HUES48 (cell line): ENCODE data around the gene RPS6KA6.

ENCODE experiments used
- H3K27ac ChIP-seq: one replicate; pipeline ENCODE4 v1.7.0; 2013; ENCODE audit warnings: low read depth, low read length, inconsistent platforms
- H3K27me3 ChIP-seq: 2 replicates; pipeline ENCODE4 v1.6.1; 2013; ENCODE audit warnings: mild to moderate bottlenecking, low read length; ENCODE audit not compliant: control insufficient read depth, insufficient read depth
- H3K36me3 ChIP-seq: 2 replicates; pipeline ENCODE4 v1.6.1; 2013; ENCODE audit warnings: low read length; ENCODE audit not compliant: control insufficient read depth, insufficient read depth
- H3K4me1 ChIP-seq: 2 replicates; pipeline ENCODE4 v1.6.1; 2013; ENCODE audit warnings: mild to moderate bottlenecking, low read length; ENCODE audit not compliant: control insufficient read depth, insufficient read depth
- H3K4me3 ChIP-seq: 2 replicates; pipeline ENCODE4 v1.5.1; 2013; ENCODE audit warnings: mild to moderate bottlenecking, low read depth, low read length
- H3K9ac ChIP-seq: 2 replicates; pipeline ENCODE4 v1.6.1; 2013; ENCODE audit warnings: mild to moderate bottlenecking, low read depth, low read length, moderate library complexity
- H3K9me3 ChIP-seq: 2 replicates; pipeline ENCODE4 v1.6.1; 2013; ENCODE audit warnings: low read length; ENCODE audit not compliant: control insufficient read depth, insufficient read depth

RPS6KA6 gene

GRCh38 chrX:84165711-84166110 is 22.3 kb downstream of the RPS6KA6 start:
- Histone ChIP-seq H3K27me3 (no peaks in the 10 kb centered on the region), H3K27ac (no peak overlapping the region), H3K9me3 (peaks cover 6% of the 10 kb centered on the region; the same call in 1 of the 2 replicates), H3K4me1 (peaks cover 12% of the 10 kb centered on the region), H3K36me3 (no peaks in the 10 kb centered on the region), H3K9ac (no peak overlapping the region), H3K4me3 (no peak overlapping the region)

DNA sequence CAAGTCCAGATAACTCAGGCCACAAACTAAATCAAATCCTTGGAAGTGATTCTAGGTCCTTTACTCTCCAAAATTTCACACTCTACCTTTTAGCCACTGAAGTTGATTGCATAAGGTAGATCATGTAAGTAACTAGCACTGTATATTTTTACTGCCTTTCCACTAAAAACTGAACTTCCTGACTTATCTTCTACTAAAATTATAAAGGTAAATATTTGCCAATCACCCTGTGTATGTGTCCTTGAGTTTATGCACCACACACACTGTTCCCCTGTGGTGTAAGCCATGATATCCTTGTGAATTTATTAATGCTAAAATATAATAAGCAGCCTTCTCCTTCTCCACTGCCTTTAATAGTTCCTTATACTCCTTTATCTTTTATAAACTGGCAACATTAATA is 25.6 kb downstream of the RPS6KA6 start:
- Histone ChIP-seq H3K36me3 (no peaks in the 10 kb centered on the region), H3K27me3 (no peaks in the 10 kb centered on the region), H3K9ac (no peak overlapping the region), H3K4me3 (no peak overlapping the region), H3K27ac (no peak overlapping the region), H3K4me1 (peaks cover 13% of the 10 kb centered on the region), H3K9me3 (peaks cover 9% of the 10 kb centered on the region; the same call in 1 of the 2 replicates)

DNA sequence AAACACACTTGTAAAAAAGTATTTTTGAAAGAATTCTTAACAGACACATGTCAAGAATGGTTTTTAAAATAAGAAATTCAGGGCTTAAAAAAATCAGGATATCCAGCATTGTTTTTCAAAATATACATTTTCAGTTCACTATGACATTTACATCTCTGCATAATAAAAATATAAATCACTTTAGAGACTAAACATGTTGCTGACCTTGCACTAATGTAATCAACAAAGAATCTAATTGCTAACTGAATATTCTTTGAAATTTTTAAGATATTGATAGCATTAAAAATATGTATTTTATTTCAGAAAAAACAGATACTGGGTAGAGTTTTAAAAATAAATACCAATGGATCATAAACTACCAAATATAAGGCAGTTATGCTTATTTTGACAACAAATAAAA is 26.4 kb downstream of the RPS6KA6 start:
- Histone ChIP-seq H3K4me1 (peaks cover 13% of the 10 kb centered on the region), H3K36me3 (no peaks in the 10 kb centered on the region), H3K27me3 (no peaks in the 10 kb centered on the region), H3K4me3 (no peak overlapping the region), H3K9me3 (peaks cover 9% of the 10 kb centered on the region; the same call in 1 of the 2 replicates), H3K9ac (no peak overlapping the region), H3K27ac (no peak overlapping the region)

DNA sequence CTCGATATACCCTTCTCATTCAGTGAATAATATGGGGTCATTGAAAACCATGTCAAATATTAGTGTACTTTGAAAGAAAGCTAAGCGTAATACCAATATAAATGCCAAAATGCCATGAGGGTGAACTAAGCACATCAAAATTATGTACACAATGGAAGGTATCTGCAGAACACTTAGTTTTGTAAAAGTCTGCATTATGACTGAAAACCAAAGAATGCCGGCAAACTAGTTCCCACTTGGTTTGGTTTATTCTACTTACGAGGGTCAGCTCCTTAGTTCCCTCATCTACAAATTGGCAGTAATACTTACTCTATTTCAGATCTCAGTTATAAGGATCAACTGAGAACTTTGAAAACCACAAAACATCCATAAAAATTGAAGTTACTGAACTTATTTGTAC is 27.3 kb downstream of the RPS6KA6 start:
- Histone ChIP-seq H3K4me1 (peaks cover 13% of the 10 kb centered on the region), H3K27me3 (no peaks in the 10 kb centered on the region), H3K9me3 (peaks cover 9% of the 10 kb centered on the region; the same call in 1 of the 2 replicates), H3K9ac (no peak overlapping the region), H3K4me3 (no peak overlapping the region), H3K27ac (no peak overlapping the region), H3K36me3 (no peaks in the 10 kb centered on the region)

DNA sequence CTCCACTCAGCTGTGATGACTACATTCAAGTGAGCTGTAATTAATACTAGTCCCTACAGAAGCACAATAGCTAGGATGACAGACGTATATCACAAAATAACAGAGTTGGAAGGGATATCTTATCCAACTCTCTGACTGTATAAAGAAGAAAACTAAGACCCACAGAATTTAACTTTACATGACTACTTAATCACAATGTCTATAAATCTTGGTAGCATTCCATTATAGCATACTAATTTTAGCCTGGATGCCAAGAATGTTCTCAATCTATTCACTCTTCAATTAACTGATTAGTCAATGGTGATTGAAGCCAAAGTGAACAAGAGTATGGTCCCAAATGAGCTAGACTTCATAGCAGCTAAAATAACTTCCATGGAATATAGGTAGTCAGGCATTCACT is 31.2 kb downstream of the RPS6KA6 start:
- Histone ChIP-seq H3K27me3 (no peaks in the 10 kb centered on the region), H3K9me3 (0 out of 2 replicates have a peak, but pooled peaks cover 2% of the 10 kb centered on the region), H3K36me3 (no peaks in the 10 kb centered on the region), H3K4me3 (no peak overlapping the region), H3K9ac (no peak overlapping the region), H3K27ac (no peak overlapping the region), H3K4me1 (peaks cover 9% of the 10 kb centered on the region)

DNA sequence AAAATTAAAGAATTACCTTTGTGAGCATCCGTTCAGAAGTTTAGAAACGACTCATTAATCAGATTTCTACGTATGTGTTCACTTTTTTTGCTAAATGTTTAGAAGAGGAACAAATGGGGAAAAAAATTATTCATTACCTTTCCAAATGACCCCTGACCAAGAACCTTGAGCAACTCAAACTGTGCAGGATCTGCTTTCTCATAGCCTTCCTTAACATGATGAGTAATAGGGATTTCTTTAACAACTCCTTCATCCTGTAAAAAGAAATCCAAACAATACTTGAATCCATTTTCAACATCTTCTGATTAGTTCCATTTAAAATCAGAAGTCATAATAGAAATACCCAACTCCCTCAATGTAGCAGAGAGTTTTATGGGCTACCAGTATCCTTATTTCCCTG is 32.1 kb downstream of the RPS6KA6 start:
- Histone ChIP-seq H3K4me1 (peaks cover 3% of the 10 kb centered on the region), H3K4me3 (no peak overlapping the region), H3K36me3 (no peaks in the 10 kb centered on the region), H3K27ac (no peak overlapping the region), H3K9me3 (0 out of 2 replicates have a peak, but pooled peaks cover 2% of the 10 kb centered on the region), H3K27me3 (no peaks in the 10 kb centered on the region), H3K9ac (no peak overlapping the region)

DNA sequence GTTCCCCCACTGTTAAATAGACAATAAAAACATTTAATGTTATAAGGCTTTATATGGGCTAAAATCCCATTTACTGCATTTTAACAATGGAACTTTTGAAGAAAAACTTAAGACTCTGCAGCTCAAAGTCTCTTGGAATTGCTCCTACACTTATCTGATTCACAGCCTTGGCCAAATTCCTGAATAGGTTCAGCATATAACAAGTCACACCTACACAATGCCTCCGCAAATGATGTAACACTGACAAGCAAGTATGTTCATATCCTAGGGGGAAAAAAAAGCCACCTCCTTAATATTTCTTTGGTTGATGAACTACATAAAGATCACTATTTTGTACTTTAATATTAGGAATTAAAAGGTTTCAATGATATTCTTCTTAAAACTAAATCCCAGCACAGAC is 34.5 kb downstream of the RPS6KA6 start:
- no peaks in the 10 kb centered on the region for H3K9me3 ChIP-seq

GRCh38 chrX:84144991-84145390 is 43.0 kb downstream of the RPS6KA6 start:
- no peaks in the 10 kb centered on the region; the same call in 1 of the 2 replicates for H3K36me3 ChIP-seq
- no peak overlapping the region for H3K27ac ChIP-seq
- no peaks in the 10 kb centered on the region for H3K4me1 ChIP-seq
- no peaks in the 10 kb centered on the region for H3K27me3 ChIP-seq
- H3K4me3 ChIP-seq: no peak overlapping the region
- H3K9me3 ChIP-seq: peaks cover 8% of the 10 kb centered on the region; the same call in 1 of the 2 replicates
- no peak overlapping the region for H3K9ac ChIP-seq

More for the DNA sequence above, 34.5 kb downstream of the RPS6KA6 start:
- Histone ChIP-seq H3K4me3 (no peak overlapping the region), H3K9ac (no peak overlapping the region), H3K27me3 (no peaks in the 10 kb centered on the region), H3K36me3 (no peaks in the 10 kb centered on the region), H3K27ac (no peak overlapping the region), H3K4me1 (no peaks in the 10 kb centered on the region)

- Histone ChIP-seq H3K27me3 (no peaks in the 10 kb centered on the region), H3K36me3 (no peaks in the 10 kb centered on the region; the same call in 1 of the 2 replicates), H3K4me1 (no peaks in the 10 kb centered on the region), H3K27ac (no peak overlapping the region), H3K9ac (no peak overlapping the region), H3K4me3 (no peak overlapping the region), H3K9me3 (peaks cover 8% of the 10 kb centered on the region; the same call in 1 of the 2 replicates)
Measured at GRCh38 chrX:84144281-84144680, 43.7 kb downstream of the RPS6KA6 start.

DNA sequence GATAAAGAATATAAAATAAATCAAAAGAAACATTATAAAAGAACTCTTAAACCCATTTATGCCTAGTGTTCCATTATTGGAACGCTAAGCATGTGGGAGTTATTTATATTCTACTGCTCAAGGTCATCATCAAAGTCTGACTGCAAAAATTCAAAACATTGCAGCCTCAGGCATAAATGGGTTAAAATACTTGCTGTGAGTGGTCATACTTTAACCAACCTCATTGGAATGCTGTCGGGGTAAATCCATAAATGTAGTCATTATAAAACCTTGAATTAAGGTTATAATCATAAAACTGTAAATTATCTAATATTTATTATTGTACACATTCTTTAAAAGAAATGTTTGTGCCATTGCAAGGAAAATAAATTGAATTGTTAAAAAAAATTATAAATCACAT is 55.0 kb downstream of the RPS6KA6 start:
- Histone ChIP-seq H3K27ac (no peak overlapping the region), H3K4me3 (no peak overlapping the region), H3K4me1 (no peaks in the 10 kb centered on the region), H3K27me3 (no peaks in the 10 kb centered on the region), H3K36me3 (no peaks in the 10 kb centered on the region), H3K9me3 (0 out of 2 replicates have a peak, but pooled peaks cover 2% of the 10 kb centered on the region), H3K9ac (no peak overlapping the region)

- Histone ChIP-seq H3K36me3 (peaks cover 2% of the 10 kb centered on the region; the same call in 1 of the 2 replicates), H3K27me3 (no peaks in the 10 kb centered on the region), H3K9me3 (no peaks in the 10 kb centered on the region), H3K4me1 (no peaks in the 10 kb centered on the region), H3K9ac (no peak overlapping the region), H3K27ac (no peak overlapping the region), H3K4me3 (no peak overlapping the region)
Measured at GRCh38 chrX:84123585-84123984, 64.4 kb downstream of the RPS6KA6 start.
